ENCODE data around the gene DDB1. TPM values are rescaled to one million over a fixed set of nuclear protein-coding genes. Genes with fewer than 3 reads are reported as not detected.

The DDB1 gene
- total RNA-seq, 1 donor from 2014 or later = 228 TPM

DNA sequence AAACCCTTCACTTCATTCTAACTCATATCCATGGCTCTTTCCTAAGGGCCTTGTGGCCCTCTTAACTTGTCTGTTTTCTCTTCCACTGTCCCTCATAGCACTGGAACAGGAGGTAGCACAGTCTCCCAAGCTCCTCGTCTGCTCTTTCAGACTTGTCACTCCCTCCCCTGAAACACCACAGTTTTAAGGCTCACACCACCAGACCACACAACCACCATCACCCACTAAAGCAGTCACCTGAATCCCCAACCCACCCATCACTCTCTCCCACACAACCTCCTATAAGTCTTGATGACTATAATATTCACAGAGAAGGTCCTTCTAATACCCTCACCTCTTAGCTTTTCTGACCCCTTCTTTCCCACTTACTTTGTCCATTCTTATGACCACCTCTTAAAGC lies 26.7 kb downstream of the DDB1 start:
- FAIRE-seq = no peak
- TF ChIP-seq, protein P1, sequence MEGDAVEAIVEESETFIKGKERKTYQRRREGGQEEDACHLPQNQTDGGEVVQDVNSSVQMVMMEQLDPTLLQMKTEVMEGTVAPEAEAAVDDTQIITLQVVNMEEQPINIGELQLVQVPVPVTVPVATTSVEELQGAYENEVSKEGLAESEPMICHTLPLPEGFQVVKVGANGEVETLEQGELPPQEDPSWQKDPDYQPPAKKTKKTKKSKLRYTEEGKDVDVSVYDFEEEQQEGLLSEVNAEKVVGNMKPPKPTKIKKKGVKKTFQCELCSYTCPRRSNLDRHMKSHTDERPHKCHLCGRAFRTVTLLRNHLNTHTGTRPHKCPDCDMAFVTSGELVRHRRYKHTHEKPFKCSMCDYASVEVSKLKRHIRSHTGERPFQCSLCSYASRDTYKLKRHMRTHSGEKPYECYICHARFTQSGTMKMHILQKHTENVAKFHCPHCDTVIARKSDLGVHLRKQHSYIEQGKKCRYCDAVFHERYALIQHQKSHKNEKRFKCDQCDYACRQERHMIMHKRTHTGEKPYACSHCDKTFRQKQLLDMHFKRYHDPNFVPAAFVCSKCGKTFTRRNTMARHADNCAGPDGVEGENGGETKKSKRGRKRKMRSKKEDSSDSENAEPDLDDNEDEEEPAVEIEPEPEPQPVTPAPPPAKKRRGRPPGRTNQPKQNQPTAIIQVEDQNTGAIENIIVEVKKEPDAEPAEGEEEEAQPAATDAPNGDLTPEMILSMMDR (IDR thresholded peaks at IDR 0.05; ENCODE audit: insufficient read depth, low read length, severe bottlenecking) = no peak

DNA sequence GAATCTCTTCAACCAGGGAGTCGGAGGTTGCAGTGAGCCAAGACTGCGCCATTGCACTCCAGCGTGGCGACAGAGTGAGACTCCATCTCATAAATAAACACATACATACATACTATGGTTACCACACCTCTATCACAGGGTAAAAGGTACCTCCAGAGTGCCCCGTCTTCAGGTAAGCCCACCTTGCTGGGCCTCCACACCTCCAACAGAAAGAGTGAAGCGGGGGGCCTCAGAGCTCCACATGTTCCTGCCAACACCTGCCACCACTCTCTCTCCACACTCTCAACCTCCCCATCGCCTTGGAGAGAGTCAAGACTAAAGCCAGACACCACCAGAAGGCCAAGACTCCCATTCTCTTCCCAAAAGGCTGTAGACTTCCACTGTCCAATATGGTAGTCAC lies 27.5 kb downstream of the DDB1 start:
- Histone ChIP-seq H3K36me3 (ENCODE audit: control insufficient read depth, insufficient read depth, low read length) (peaks cover 40% of the 10 kb centered on the region), H3K4me3 (ENCODE audit: low read depth, low read length) (no peak overlapping the region), H3K27me3 (ENCODE audit: control insufficient read depth, insufficient read depth, low read length) (no peaks in the 10 kb centered on the region)
- no peak for DNase-seq (ENCODE audit: low read depth)
- FAIRE-seq = no peak
- TF ChIP-seq, protein P1 (IDR thresholded peaks at IDR 0.05; ENCODE audit: insufficient read depth, low read length, severe bottlenecking) = no peak

More for the DNA sequence above, 26.7 kb downstream of the DDB1 start:
- H3K27me3 ChIP-seq (ENCODE audit: control insufficient read depth, insufficient read depth, low read length) = no peaks in the 10 kb centered on the region
- DNase-seq (ENCODE audit: low read depth) = no peak
- H3K4me3 ChIP-seq (ENCODE audit: low read depth, low read length) = no peak overlapping the region
- H3K36me3 ChIP-seq (ENCODE audit: control insufficient read depth, insufficient read depth, low read length) = peaks cover 41% of the 10 kb centered on the region

DNA sequence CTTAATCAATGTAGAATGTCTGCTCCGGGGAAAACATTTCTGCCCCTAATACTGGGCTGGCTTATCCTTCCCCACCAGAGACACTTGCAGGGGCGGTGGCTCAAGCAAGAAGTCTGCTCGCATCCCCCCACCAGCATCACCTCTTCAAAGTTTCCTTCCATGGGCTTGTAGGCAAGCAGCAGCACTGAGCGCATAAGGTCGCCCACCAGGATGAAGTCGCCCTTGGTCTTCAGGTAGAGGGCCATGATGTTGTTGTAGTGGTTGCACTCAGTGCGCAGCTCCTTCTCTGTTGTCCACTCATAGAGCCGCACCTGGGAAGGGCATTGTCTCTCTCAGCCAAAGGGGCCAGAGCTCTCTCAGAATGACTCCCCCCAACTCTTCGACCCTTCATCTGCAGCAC lies 29.2 kb downstream of the DDB1 start:
- TF ChIP-seq, protein P1 (IDR thresholded peaks at IDR 0.05; ENCODE audit: insufficient read depth, low read length, severe bottlenecking) = no peak
- DNase-seq (ENCODE audit: low read depth) = no peak
- Histone ChIP-seq H3K36me3 (ENCODE audit: control insufficient read depth, insufficient read depth, low read length) (peaks cover 33% of the 10 kb centered on the region), H3K27me3 (ENCODE audit: control insufficient read depth, insufficient read depth, low read length) (no peaks in the 10 kb centered on the region), H3K4me3 (ENCODE audit: low read depth, low read length) (no peak overlapping the region)
- no peak for FAIRE-seq

DNA sequence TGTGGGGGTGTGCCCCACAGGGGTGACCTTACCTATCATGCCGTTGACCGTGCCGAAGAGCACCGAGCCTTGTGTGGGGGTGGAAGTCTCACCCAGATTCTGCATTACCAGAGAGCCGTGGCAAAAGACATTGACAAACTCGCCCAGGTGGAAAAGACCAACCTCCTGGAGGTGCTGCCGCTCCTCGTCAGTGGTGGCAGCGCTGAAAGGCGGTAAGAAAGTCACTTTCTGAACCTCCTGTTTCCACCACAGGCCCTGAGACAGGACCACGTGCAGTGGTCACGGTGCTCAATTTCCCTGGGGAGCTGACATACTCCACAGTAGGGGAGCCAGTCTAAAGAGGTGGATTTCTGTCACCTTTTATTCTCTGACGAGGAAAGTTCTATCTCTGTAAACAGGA lies 30.4 kb downstream of the DDB1 start:
- H3K36me3 ChIP-seq (ENCODE audit: control insufficient read depth, insufficient read depth, low read length) = peaks cover 30% of the 10 kb centered on the region
- no peak for DNase-seq (ENCODE audit: low read depth)
- H3K4me3 ChIP-seq (ENCODE audit: low read depth, low read length) = no peak overlapping the region
- TF ChIP-seq, protein P1 (IDR thresholded peaks at IDR 0.05; ENCODE audit: insufficient read depth, low read length, severe bottlenecking) = no peak
- H3K27me3 ChIP-seq (ENCODE audit: control insufficient read depth, insufficient read depth, low read length) = no peaks in the 10 kb centered on the region
- FAIRE-seq = no peak

DNA sequence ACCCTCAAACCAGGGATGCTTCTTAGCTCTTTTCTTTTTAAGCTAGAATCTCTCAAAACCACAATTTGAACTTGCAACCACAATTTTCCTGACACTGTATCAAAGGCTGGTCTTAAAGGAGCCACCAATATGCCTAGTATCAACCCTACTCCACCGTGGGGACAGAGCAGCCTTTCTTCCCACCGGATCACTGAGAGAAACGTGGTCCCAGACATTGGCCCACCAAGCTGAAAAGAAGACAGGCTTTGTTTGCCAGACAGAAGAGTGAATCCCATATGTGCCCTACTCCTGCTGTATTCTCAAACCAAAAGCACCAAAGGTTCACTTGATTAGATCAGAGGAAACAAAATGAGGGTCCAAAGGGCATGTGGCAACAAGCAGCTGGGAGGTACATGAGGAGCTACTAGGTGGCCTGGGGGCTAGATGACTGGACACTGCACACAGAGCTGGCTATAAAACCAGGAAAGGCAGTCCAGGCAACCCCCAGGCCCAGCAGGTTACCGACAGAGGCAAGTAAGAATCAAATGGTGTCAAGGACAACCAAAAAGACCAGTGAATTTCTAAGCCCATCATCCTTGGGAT lies 34.2 kb downstream of the DDB1 start:
- no peak for DNase-seq (ENCODE audit: low read depth)
- FAIRE-seq = no peak
- H3K36me3 ChIP-seq (ENCODE audit: control insufficient read depth, insufficient read depth, low read length) = peaks cover 17% of the 10 kb centered on the region
- TF ChIP-seq, protein P1 (IDR thresholded peaks at IDR 0.05; ENCODE audit: insufficient read depth, low read length, severe bottlenecking) = no peak
- no peak overlapping the region for H3K4me3 ChIP-seq (ENCODE audit: low read depth, low read length)
- H3K27me3 ChIP-seq (ENCODE audit: control insufficient read depth, insufficient read depth, low read length) = no peaks in the 10 kb centered on the region

DNA sequence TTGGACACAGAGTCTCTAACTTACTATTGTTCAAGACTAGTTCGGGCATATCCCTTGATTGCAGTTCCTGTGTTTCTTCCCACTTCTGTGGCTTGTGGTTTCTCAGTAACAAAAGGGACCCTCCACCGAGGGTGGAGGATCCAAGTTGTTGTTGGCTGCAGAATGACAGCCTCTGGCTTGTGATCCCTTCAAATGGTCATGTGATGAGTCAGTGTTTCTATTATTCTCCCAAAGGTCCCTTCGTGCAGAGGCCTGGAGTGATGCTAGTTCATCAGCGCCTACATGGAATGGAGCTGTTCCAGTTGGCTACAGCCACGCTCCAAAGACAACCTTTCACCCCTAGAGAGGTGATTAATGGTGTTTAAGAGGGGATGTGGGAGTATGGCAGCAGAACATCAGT lies 35.2 kb downstream of the DDB1 start:
- TF ChIP-seq, protein P1 (IDR thresholded peaks at IDR 0.05; ENCODE audit: insufficient read depth, low read length, severe bottlenecking) = no peak
- Histone ChIP-seq H3K4me3 (ENCODE audit: low read depth, low read length) (no peak overlapping the region), H3K27me3 (ENCODE audit: control insufficient read depth, insufficient read depth, low read length) (no peaks in the 10 kb centered on the region), H3K36me3 (ENCODE audit: control insufficient read depth, insufficient read depth, low read length) (peaks cover 17% of the 10 kb centered on the region)
- DNase-seq (ENCODE audit: low read depth) (peak; percentile 94), FAIRE-seq (no peak)
